ENCODE data around the gene SMIM14.
"Not testable (repeated sequence)": the region's sequence is repeated elsewhere in the genome, so short reads cannot be mapped to it uniquely, and the experiment has no call there.

The SMIM14 gene

DNA sequence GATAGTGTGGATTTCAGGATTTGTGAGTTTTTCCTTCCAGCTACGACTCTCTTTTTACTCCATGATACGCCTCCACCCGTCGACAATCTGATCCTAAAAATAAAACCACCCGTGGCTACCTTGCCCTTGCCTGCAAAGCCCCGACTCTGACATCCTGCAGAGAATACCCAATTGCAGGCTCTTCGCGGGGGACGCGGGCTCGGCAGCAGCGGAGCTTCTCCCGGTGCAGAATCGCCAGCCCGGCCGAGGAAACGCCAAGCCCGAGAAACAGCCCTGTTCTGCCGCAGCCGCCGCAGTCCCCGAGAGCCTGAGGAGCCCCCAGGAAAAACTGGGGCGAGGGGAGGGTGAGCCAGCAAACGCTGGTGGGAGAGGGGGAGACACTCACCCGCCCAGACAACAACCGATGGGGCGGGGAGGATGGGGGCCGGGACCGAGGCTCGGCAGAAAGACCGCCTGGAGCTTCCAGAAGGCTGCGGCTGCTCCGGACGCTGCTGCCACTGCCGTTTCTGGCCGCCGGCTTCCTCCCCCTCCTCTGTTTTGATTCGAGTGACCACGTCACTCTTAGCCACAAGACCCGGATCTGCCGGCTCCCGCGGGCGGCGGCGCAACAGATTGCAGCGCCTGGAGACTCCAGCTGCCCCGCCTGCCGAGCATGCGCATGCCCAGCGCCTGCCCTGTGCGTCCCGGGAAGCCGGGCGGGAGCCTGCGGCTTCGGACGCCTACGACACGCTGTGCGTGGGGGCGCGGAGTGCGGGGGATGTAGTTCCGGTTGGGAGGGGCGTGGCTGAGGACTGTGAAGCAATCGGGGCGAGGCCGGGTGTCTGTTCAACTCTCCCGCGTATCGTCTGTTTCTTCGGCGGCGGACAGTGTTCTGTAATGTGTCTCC, at the start of gene SMIM14:
Gene SMIM14, minus strand, starts transcription at position 512 of the 886 bp plus-strand sequence. CDS start 33,720 bp downstream, outside the sequence.
- peak within 1 kb of the TSS; percentile 82 to 97 for H3K9ac ChIP-seq (ENCODE audit: low read depth in 1 of 2, low read length in 2 of 2)
- peak within 1 kb of the TSS; percentile 97 to 98 for H3K27ac ChIP-seq (ENCODE audit: low read depth in 2 of 2, low read length in 2 of 2)

DNA sequence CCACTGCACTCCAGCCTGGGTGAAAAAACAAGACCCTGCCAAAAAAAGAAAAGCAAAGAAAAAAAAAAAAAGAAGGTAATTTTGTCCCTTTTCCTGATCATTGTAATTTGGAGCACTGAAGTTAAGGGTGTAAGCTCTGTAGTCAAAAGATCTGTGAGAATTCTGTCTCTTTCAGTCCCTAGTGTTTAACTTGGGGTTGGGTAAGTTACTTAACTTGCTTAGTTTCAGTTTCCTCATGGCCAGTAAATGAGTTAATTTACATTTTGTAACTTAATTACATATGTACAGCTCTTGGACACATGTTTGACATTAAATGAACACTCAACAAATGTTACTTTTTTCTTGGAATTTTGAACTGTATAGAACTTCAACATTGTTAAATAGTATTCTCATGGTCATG, 48.3 kb upstream of the SMIM14 start:
- Histone ChIP-seq H3K36me3 (ENCODE audit: control insufficient read depth in 2 of 2, insufficient read depth in 2 of 2, low read length in 2 of 2) (no peaks in the 10 kb centered on the region), H3K9ac (ENCODE audit: low read depth in 1 of 2, low read length in 2 of 2) (no peak overlapping the region), H3K27ac (ENCODE audit: low read depth in 2 of 2, low read length in 2 of 2) (no peak overlapping the region), H3K27me3 (ENCODE audit: control insufficient read depth in 2 of 2, insufficient read depth in 2 of 2, low read length in 2 of 2) (no peaks in the 10 kb centered on the region), H3K4me1 (ENCODE audit: control insufficient read depth in 2 of 2, insufficient read depth in 2 of 2, low read length in 2 of 2) (peaks cover 4 to 8% of the 10 kb centered on the region in 2 donors), H3K9me3 (ENCODE audit: control insufficient read depth in 2 of 2, low read length in 2 of 2) (no peaks in the 10 kb centered on the region), H3K4me3 (ENCODE audit: low read length in 2 of 2) (no peak overlapping the region)

More for the DNA sequence above, at the start of gene SMIM14:
- H3K4me1 ChIP-seq (ENCODE audit: control insufficient read depth in 2 of 2, insufficient read depth in 2 of 2, low read length in 2 of 2): peaks cover 16 to 18% of the 10 kb centered on the region in 2 donors
- H3K27me3 ChIP-seq (ENCODE audit: control insufficient read depth in 2 of 2, insufficient read depth in 2 of 2, low read length in 2 of 2): no peaks in the 10 kb centered on the region
- peaks cover 2 to 3% of the 10 kb centered on the region in 2 donors for H3K36me3 ChIP-seq (ENCODE audit: control insufficient read depth in 2 of 2, insufficient read depth in 2 of 2, low read length in 2 of 2)
- H3K4me3 ChIP-seq (ENCODE audit: low read length in 2 of 2): peak within 1 kb of the TSS; percentile 98 to 100
- no peaks in the 10 kb centered on the region for H3K9me3 ChIP-seq (ENCODE audit: control insufficient read depth in 2 of 2, low read length in 2 of 2)

- Histone ChIP-seq H3K9ac (ENCODE audit: low read depth in 1 of 2, low read length in 2 of 2) (no peak overlapping the region), H3K36me3 (ENCODE audit: control insufficient read depth in 2 of 2, insufficient read depth in 2 of 2, low read length in 2 of 2) (no peaks in the 10 kb centered on the region), H3K9me3 (ENCODE audit: control insufficient read depth in 2 of 2, low read length in 2 of 2) (no peaks in the 10 kb centered on the region), H3K27me3 (ENCODE audit: control insufficient read depth in 2 of 2, insufficient read depth in 2 of 2, low read length in 2 of 2) (no peaks in the 10 kb centered on the region), H3K4me1 (ENCODE audit: control insufficient read depth in 2 of 2, insufficient read depth in 2 of 2, low read length in 2 of 2) (peaks cover 4 to 8% of the 10 kb centered on the region in 2 donors), H3K4me3 (ENCODE audit: low read length in 2 of 2) (no peak overlapping the region), H3K27ac (ENCODE audit: low read depth in 2 of 2, low read length in 2 of 2) (no peak overlapping the region)
Measured at GRCh38 chr4:39685990-39686389, 47.3 kb upstream of the SMIM14 start.

- H3K9me3 ChIP-seq (ENCODE audit: control insufficient read depth in 2 of 2, low read length in 2 of 2): no peaks in the 10 kb centered on the region
- no peak overlapping the region for H3K9ac ChIP-seq (ENCODE audit: low read depth in 1 of 2, low read length in 2 of 2)
- H3K4me3 ChIP-seq (ENCODE audit: low read length in 2 of 2): no peak overlapping the region
- no peaks in the 10 kb centered on the region for H3K27me3 ChIP-seq (ENCODE audit: control insufficient read depth in 2 of 2, insufficient read depth in 2 of 2, low read length in 2 of 2)
- no peaks in the 10 kb centered on the region for H3K36me3 ChIP-seq (ENCODE audit: control insufficient read depth in 2 of 2, insufficient read depth in 2 of 2, low read length in 2 of 2)
- H3K4me1 ChIP-seq (ENCODE audit: control insufficient read depth in 2 of 2, insufficient read depth in 2 of 2, low read length in 2 of 2): no peaks in the 10 kb centered on the region
- H3K27ac ChIP-seq (ENCODE audit: low read depth in 2 of 2, low read length in 2 of 2): no peak overlapping the region
Measured at GRCh38 chr4:39682138-39682537, 43.5 kb upstream of the SMIM14 start.

DNA sequence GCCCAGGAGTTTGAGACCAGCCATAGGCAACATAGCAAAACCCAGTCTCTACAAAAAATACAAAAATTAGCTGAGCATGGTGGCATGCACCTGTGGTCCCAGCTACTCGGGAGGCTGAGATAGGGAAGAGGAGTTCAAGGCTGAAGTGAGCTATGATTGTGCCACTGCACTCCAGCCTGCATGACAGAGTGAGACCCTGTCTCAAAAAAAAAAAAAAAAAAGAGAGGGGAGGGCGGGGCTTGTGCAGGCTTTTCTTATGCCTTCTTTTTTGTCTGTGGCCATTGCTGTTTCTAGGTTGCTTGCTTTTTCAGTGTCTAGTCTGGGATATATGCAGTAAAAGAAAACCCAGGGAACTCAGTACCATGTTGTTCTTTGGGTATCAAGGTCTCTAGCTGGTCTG, 42.3 kb upstream of the SMIM14 start:
- not testable (repeated sequence) for H3K9ac ChIP-seq (ENCODE audit: low read depth in 1 of 2, low read length in 2 of 2); H3K36me3 ChIP-seq (ENCODE audit: control insufficient read depth in 2 of 2, insufficient read depth in 2 of 2, low read length in 2 of 2); H3K27ac ChIP-seq (ENCODE audit: low read depth in 2 of 2, low read length in 2 of 2); H3K9me3 ChIP-seq (ENCODE audit: control insufficient read depth in 2 of 2, low read length in 2 of 2); H3K4me1 ChIP-seq (ENCODE audit: control insufficient read depth in 2 of 2, insufficient read depth in 2 of 2, low read length in 2 of 2); H3K27me3 ChIP-seq (ENCODE audit: control insufficient read depth in 2 of 2, insufficient read depth in 2 of 2, low read length in 2 of 2); H3K4me3 ChIP-seq (ENCODE audit: low read length in 2 of 2)

- H3K4me1 ChIP-seq (ENCODE audit: control insufficient read depth in 2 of 2, insufficient read depth in 2 of 2, low read length in 2 of 2); H3K9ac ChIP-seq (ENCODE audit: low read depth in 1 of 2, low read length in 2 of 2); H3K36me3 ChIP-seq (ENCODE audit: control insufficient read depth in 2 of 2, insufficient read depth in 2 of 2, low read length in 2 of 2); H3K27me3 ChIP-seq (ENCODE audit: control insufficient read depth in 2 of 2, insufficient read depth in 2 of 2, low read length in 2 of 2); H3K9me3 ChIP-seq (ENCODE audit: control insufficient read depth in 2 of 2, low read length in 2 of 2); H3K4me3 ChIP-seq (ENCODE audit: low read length in 2 of 2); H3K27ac ChIP-seq (ENCODE audit: low read depth in 2 of 2, low read length in 2 of 2): not testable (repeated sequence)
Measured at GRCh38 chr4:39675681-39676080, 37.0 kb upstream of the SMIM14 start.

- not testable (repeated sequence) for H3K9me3 ChIP-seq (ENCODE audit: control insufficient read depth in 2 of 2, low read length in 2 of 2); H3K27ac ChIP-seq (ENCODE audit: low read depth in 2 of 2, low read length in 2 of 2); H3K4me3 ChIP-seq (ENCODE audit: low read length in 2 of 2); H3K27me3 ChIP-seq (ENCODE audit: control insufficient read depth in 2 of 2, insufficient read depth in 2 of 2, low read length in 2 of 2); H3K36me3 ChIP-seq (ENCODE audit: control insufficient read depth in 2 of 2, insufficient read depth in 2 of 2, low read length in 2 of 2); H3K4me1 ChIP-seq (ENCODE audit: control insufficient read depth in 2 of 2, insufficient read depth in 2 of 2, low read length in 2 of 2); H3K9ac ChIP-seq (ENCODE audit: low read depth in 1 of 2, low read length in 2 of 2)
Measured at GRCh38 chr4:39670296-39670695, 31.6 kb upstream of the SMIM14 start.

DNA sequence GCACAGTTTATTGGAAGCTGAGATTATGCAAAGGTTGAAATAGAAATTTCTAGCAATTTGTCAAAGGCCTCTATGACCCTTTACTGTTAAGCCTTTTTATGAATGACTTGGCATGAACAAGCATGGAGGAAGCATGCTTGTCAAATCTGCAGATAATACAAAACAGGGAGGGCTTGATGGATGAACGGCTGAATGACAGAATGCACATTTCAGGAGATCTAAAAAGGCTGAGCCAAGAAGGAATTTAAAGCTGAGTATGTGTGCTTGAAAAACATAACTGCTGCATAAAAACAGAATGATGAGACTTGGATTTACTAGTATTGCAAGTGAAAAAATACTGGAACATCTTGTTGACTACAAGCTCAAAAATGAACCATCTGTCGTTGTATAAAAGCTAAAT, 30.2 kb upstream of the SMIM14 start:
- no peaks in the 10 kb centered on the region for H3K36me3 ChIP-seq (ENCODE audit: control insufficient read depth in 2 of 2, insufficient read depth in 2 of 2, low read length in 2 of 2)
- H3K4me1 ChIP-seq (ENCODE audit: control insufficient read depth in 2 of 2, insufficient read depth in 2 of 2, low read length in 2 of 2): peaks cover 3 to 4% of the 10 kb centered on the region in 2 donors
- no peak overlapping the region for H3K4me3 ChIP-seq (ENCODE audit: low read length in 2 of 2)
- no peaks in the 10 kb centered on the region for H3K27me3 ChIP-seq (ENCODE audit: control insufficient read depth in 2 of 2, insufficient read depth in 2 of 2, low read length in 2 of 2)
- H3K27ac ChIP-seq (ENCODE audit: low read depth in 2 of 2, low read length in 2 of 2): no peak overlapping the region
- H3K9me3 ChIP-seq (ENCODE audit: control insufficient read depth in 2 of 2, low read length in 2 of 2): no peaks in the 10 kb centered on the region
- no peak overlapping the region for H3K9ac ChIP-seq (ENCODE audit: low read depth in 1 of 2, low read length in 2 of 2)

- Histone ChIP-seq H3K9ac (ENCODE audit: low read depth in 1 of 2, low read length in 2 of 2) (no peak overlapping the region), H3K27ac (ENCODE audit: low read depth in 2 of 2, low read length in 2 of 2) (no peak overlapping the region), H3K4me1 (ENCODE audit: control insufficient read depth in 2 of 2, insufficient read depth in 2 of 2, low read length in 2 of 2) (peaks cover 3 to 4% of the 10 kb centered on the region in 2 donors), H3K36me3 (ENCODE audit: control insufficient read depth in 2 of 2, insufficient read depth in 2 of 2, low read length in 2 of 2) (no peaks in the 10 kb centered on the region), H3K27me3 (ENCODE audit: control insufficient read depth in 2 of 2, insufficient read depth in 2 of 2, low read length in 2 of 2) (no peaks in the 10 kb centered on the region), H3K4me3 (ENCODE audit: low read length in 2 of 2) (no peak overlapping the region), H3K9me3 (ENCODE audit: control insufficient read depth in 2 of 2, low read length in 2 of 2) (no peaks in the 10 kb centered on the region)
Measured at GRCh38 chr4:39667706-39668105, 29.0 kb upstream of the SMIM14 start.

DNA sequence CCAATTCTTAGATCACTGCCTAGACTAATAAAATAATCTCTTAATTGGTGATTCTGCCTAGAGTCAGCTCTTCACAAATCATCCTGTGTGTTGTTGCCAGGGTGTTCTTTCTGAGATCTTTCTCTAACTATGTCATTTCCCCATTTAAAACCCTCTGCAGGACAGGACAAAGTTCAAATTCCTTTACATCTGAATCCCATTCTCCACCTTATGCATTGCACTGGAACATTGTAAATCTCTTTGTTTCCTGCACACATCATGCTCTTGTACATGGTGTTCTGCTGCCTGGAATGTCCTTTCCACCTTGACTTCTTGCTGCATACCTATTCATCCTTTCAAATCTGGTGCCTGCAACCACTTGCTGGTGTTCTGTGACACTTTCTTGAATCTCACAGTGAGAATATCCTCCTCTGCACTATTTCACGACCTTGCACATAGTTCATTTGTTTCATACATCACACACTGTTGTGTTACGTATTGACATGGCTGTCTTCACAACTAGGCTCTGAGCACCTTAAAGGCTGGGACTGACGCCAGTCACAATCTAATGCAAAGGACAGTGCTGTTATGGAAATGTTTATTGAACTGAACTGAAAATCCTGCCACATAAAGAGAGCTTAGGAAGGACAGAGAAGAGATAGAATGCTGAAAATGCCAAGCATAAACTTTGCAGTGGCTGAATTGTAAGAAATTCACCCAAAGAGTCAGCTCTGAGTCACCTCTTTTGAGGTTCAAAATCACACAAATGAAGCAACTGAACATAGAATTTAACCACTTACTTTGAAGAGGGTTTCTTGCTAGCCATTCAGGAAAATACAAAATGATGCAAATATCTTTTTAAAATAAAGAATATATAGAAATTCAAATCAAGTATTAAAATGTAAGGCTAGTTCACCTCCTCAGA, 26.4 kb upstream of the SMIM14 start:
- peaks cover 3 to 4% of the 10 kb centered on the region in 2 donors for H3K4me1 ChIP-seq (ENCODE audit: control insufficient read depth in 2 of 2, insufficient read depth in 2 of 2, low read length in 2 of 2)
- no peaks in the 10 kb centered on the region for H3K36me3 ChIP-seq (ENCODE audit: control insufficient read depth in 2 of 2, insufficient read depth in 2 of 2, low read length in 2 of 2)
- no peak overlapping the region for H3K9ac ChIP-seq (ENCODE audit: low read depth in 1 of 2, low read length in 2 of 2)
- H3K9me3 ChIP-seq (ENCODE audit: control insufficient read depth in 2 of 2, low read length in 2 of 2): no peaks in the 10 kb centered on the region
- peak overlapping the region; percentile 6 to 55 for H3K27ac ChIP-seq (ENCODE audit: low read depth in 2 of 2, low read length in 2 of 2)
- no peak overlapping the region for H3K4me3 ChIP-seq (ENCODE audit: low read length in 2 of 2)
- H3K27me3 ChIP-seq (ENCODE audit: control insufficient read depth in 2 of 2, insufficient read depth in 2 of 2, low read length in 2 of 2): no peaks in the 10 kb centered on the region

All from mucosa of rectum (tissue), 2 donors.